Measurements from ENCODE around the gene CXCL9.

Gene CXCL9

GRCh38 chr4:76011700-76012387 is 4.5 kb upstream of the CXCL9 start:
- TF ChIP-seq MAX (IDR thresholded peaks at IDR 0.05) = no peak
- TF ChIP-seq CEBPB (IDR thresholded peaks at IDR 0.05) = no peak
- no peak for TF ChIP-seq NFIC (IDR thresholded peaks at IDR 0.05)
- no peak for TF ChIP-seq CREB1 (IDR thresholded peaks at IDR 0.05; ENCODE audit: low read depth)
- TF ChIP-seq YY1 (IDR thresholded peaks at IDR 0.05; ENCODE audit: low read depth) = no peak
- no peak for TF ChIP-seq EP300 (IDR thresholded peaks at IDR 0.05; ENCODE audit: borderline replicate concordance)
- TF ChIP-seq TAF1 (IDR thresholded peaks at IDR 0.05; ENCODE audit: low read depth) = no peak
- no peak for TF ChIP-seq USF1 (IDR thresholded peaks at IDR 0.05)
- no peak for TF ChIP-seq REST (IDR thresholded peaks at IDR 0.05; ENCODE audit: low read depth)
- no peak for TF ChIP-seq RAD21 (IDR thresholded peaks at IDR 0.05; ENCODE audit: low read depth)
- no peak for TF ChIP-seq TEAD4 (IDR thresholded peaks at IDR 0.05)
- TF ChIP-seq ZBTB7A (IDR thresholded peaks at IDR 0.05; ENCODE audit: low read depth) = no peak
- no peak for TF ChIP-seq EGR1 (IDR thresholded peaks at IDR 0.05)
- TF ChIP-seq TCF12 (IDR thresholded peaks at IDR 0.05; ENCODE audit: low read depth) = no peak
- TF ChIP-seq FOXM1 (IDR thresholded peaks at IDR 0.05; ENCODE audit: borderline replicate concordance, low read depth) = no peak

GRCh38 chr4:76011018-76011670 is 3.8 kb upstream of the CXCL9 start:
- no peak for TF ChIP-seq YY1 (IDR thresholded peaks at IDR 0.05; ENCODE audit: low read depth)
- TF ChIP-seq ZBTB7A (IDR thresholded peaks at IDR 0.05; ENCODE audit: low read depth) = no peak
- no peak for TF ChIP-seq RAD21 (IDR thresholded peaks at IDR 0.05; ENCODE audit: low read depth)
- no peak for TF ChIP-seq NFIC (IDR thresholded peaks at IDR 0.05)
- no peak for TF ChIP-seq TAF1 (IDR thresholded peaks at IDR 0.05; ENCODE audit: low read depth)
- no peak for TF ChIP-seq MAX (IDR thresholded peaks at IDR 0.05)
- no peak for TF ChIP-seq CREB1 (IDR thresholded peaks at IDR 0.05; ENCODE audit: low read depth)
- no peak for TF ChIP-seq USF1 (IDR thresholded peaks at IDR 0.05)
- TF ChIP-seq EP300 (IDR thresholded peaks at IDR 0.05; ENCODE audit: borderline replicate concordance) = no peak
- TF ChIP-seq EGR1 (IDR thresholded peaks at IDR 0.05) = no peak
- no peak for TF ChIP-seq REST (IDR thresholded peaks at IDR 0.05; ENCODE audit: low read depth)
- TF ChIP-seq TEAD4 (IDR thresholded peaks at IDR 0.05) = no peak

GRCh38 chr4:76010576-76010975 is 3.3 kb upstream of the CXCL9 start:
- TF ChIP-seq CEBPB (IDR thresholded peaks at IDR 0.05) (no peak), CREB1 (IDR thresholded peaks at IDR 0.05; ENCODE audit: low read depth) (no peak)

GRCh38 chr4:76009311-76009710 is 2.0 kb upstream of the CXCL9 start:
- no peak for TF ChIP-seq TEAD4 (IDR thresholded peaks at IDR 0.05)
- TF ChIP-seq CEBPB (IDR thresholded peaks at IDR 0.05) = no peak
- no peak for TF ChIP-seq RAD21 (IDR thresholded peaks at IDR 0.05; ENCODE audit: low read depth)
- no peak for TF ChIP-seq TCF12 (IDR thresholded peaks at IDR 0.05; ENCODE audit: low read depth)
- TF ChIP-seq YY1 (IDR thresholded peaks at IDR 0.05; ENCODE audit: low read depth) = no peak
- TF ChIP-seq EP300 (IDR thresholded peaks at IDR 0.05; ENCODE audit: borderline replicate concordance) = no peak
- no peak for TF ChIP-seq MAX (IDR thresholded peaks at IDR 0.05)
- TF ChIP-seq NFIC (IDR thresholded peaks at IDR 0.05) = no peak
- no peak for TF ChIP-seq EGR1 (IDR thresholded peaks at IDR 0.05)
- no peak for TF ChIP-seq ZBTB7A (IDR thresholded peaks at IDR 0.05; ENCODE audit: low read depth)
- TF ChIP-seq FOXM1 (IDR thresholded peaks at IDR 0.05; ENCODE audit: borderline replicate concordance, low read depth) = no peak
- no peak for TF ChIP-seq CREB1 (IDR thresholded peaks at IDR 0.05; ENCODE audit: low read depth)
- no peak for TF ChIP-seq TAF1 (IDR thresholded peaks at IDR 0.05; ENCODE audit: low read depth)

GRCh38 chr4:76003620-76004019 is 3.7 kb downstream of the CXCL9 start:
- TF ChIP-seq YY1 (IDR thresholded peaks at IDR 0.05; ENCODE audit: low read depth) (no peak), TEAD4 (IDR thresholded peaks at IDR 0.05) (no peak), TAF1 (IDR thresholded peaks at IDR 0.05; ENCODE audit: low read depth) (no peak), EP300 (IDR thresholded peaks at IDR 0.05; ENCODE audit: borderline replicate concordance) (no peak), EGR1 (IDR thresholded peaks at IDR 0.05) (no peak), RAD21 (IDR thresholded peaks at IDR 0.05; ENCODE audit: low read depth) (no peak), MAX (IDR thresholded peaks at IDR 0.05) (no peak), TCF12 (IDR thresholded peaks at IDR 0.05; ENCODE audit: low read depth) (no peak), FOXM1 (IDR thresholded peaks at IDR 0.05; ENCODE audit: borderline replicate concordance, low read depth) (no peak), USF1 (IDR thresholded peaks at IDR 0.05) (no peak), ZBTB7A (IDR thresholded peaks at IDR 0.05; ENCODE audit: low read depth) (no peak), NFIC (IDR thresholded peaks at IDR 0.05) (no peak), CEBPB (IDR thresholded peaks at IDR 0.05) (no peak), REST (IDR thresholded peaks at IDR 0.05; ENCODE audit: low read depth) (no peak)

Measured in Ishikawa (cell line).